HG03575 (cell line): Measurements from ENCODE around the gene AIFM1.
A peak's percentile ranks its signal among the peaks of the same experiment; 100 is the strongest.

ENCODE experiments used
- ATAC-seq: cut with Tn5 transposase; IDR thresholded peaks from one replicate; pipeline ENCODE4 v1.9.1; 2021; ENCODE audit not compliant: unreplicated experiment, insufficient number of reproducible peaks, low FRiP score; ENCODE audit errors: extremely low read depth

AIFM1 gene

GRCh38 chrX:130165703-130166502, at the start of gene AIFM1:
Gene AIFM1, minus strand, starts transcription at chrX:130165841. Its CDS starts 185 bp downstream, at chrX:130165656.
- ATAC-seq, result peak; percentile 73

DNA sequence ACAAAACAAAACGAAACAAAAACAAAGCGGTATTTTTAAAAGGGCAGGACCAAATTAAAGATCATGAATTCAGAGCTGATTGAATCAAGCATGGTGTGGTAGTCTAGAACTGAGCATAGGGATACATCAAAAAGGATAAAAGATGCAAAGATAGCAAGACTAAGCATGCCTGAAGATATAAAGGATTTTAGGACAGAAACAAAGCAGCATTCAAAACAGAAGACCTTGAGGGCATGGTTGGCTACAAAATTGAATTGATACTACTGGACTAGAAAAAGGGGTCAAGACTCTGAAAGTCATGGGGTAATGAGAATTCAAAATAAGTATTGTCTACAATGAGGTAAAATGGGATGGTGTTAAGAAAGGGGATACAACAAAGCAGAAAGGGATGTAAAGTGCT, 47.7 kb upstream of the AIFM1 start:
- ATAC-seq, result no peak

DNA sequence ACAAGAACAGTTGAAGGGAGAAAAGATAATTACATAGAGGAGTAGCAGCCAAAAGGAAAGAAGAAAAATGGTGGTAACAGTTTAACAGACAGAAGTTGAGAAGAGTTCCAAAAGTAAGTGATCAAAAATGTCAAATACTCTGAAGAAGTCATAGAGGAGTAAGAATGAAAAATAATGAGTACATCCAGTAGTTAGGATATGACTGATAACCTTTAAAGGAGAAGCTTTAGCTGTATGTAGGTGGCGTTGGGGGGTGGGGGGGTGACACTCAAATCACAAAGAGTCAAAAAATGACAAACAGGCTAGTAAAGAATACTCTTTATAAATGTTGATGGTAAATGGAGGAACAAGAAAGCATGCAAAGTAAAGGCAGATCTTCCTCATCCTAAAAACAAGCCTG, 46.7 kb upstream of the AIFM1 start:
- no peak for ATAC-seq

DNA sequence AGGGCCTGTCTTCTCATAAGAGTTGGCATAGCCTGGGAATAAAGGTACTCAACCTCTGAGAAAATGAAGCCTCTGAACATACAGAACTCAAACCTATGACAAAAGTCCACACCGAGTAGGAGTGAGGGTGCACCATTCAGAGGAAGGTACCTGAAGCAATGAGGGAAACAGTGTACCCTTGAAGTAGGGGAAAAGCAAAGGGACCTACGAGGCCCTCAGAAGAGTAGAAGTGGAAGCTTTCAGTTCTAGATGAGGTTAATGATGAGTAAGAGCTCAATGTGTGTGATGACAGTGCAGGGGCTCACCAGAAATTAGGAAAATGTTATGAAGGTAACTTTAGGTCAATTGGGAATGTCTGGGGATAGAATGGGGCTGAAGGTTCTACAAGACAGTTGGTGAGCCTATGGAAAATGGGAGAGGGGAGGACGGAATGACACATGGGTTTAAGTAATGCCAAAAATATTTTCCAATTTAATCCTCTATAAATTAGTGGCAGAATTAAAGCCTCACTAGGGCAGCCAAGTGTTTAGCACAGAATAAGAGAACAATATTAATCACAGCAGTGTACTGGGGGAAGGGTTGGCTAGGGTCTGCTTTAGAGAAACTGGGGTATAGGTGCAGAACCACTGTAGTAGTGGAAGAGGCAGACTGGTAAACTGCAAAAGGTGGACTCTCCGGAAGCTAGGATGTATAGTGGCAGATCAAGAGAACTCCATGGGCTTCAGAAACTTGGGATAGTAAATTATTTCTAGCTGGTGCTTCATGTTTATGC, 46.0 kb upstream of the AIFM1 start:
- no peak for ATAC-seq

DNA sequence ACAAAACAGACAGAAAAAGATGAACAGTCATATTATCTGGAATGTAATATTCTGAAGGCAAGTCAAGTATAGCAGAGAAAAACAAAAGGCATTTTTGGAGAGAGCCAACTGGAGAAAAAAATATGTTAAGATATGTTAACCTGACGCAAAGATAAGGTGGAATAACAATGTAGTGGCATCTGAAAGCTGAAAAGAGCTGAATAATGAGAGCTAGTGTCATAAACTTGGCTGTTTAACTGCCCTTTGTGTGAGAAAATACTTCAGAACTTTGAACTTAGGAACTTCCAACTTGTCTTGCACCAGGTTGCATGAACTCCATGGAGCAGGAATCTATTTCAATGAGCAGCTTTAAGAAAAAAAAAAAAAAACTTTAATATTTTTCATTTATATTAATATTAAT, 39.0 kb upstream of the AIFM1 start:
- ATAC-seq, result no peak

DNA sequence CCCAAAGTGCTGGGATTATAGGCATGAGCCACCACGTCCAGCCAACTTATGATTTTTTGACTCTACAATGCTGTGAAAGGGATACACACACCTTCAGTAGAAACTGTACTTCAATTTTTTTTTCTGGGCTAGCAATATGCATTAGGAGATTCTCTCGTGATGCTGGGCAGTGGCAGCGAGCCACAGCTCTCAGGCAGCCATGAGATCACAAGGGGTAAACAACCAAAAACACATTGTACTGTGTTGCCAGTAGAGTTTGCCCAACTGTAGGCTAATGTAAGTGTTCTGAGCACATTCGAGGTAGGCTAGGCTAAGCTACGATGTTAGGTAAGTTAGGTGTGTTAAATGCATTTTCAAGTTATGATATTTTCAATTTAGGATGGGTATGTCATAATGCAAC, 31.8 kb upstream of the AIFM1 start:
- no peak for ATAC-seq

DNA sequence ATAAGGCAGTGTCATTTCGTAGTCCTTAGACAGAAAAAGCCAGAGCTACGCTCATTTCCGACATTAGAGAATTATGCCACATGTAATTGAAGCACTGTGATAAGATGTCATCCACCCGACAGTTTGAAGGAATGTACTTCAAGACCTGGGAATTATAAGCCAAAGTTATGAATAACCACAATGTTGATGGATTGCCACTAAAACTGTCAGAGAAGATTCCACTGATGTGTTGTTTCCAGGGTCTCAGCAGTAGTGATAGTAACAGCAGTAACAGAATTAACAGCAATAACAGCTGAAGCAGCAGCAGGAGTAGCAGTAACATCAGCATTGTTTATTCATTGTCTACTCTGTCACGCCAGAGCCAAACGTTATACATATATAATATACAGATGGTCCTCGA, 30.8 kb upstream of the AIFM1 start:
- no peak for ATAC-seq

GRCh38 chrX:130190801-130191200, 25.2 kb upstream of the AIFM1 start:
- no peak for ATAC-seq

- ATAC-seq, result no peak
Measured at GRCh38 chrX:130186651-130187050, 21.0 kb upstream of the AIFM1 start.

DNA sequence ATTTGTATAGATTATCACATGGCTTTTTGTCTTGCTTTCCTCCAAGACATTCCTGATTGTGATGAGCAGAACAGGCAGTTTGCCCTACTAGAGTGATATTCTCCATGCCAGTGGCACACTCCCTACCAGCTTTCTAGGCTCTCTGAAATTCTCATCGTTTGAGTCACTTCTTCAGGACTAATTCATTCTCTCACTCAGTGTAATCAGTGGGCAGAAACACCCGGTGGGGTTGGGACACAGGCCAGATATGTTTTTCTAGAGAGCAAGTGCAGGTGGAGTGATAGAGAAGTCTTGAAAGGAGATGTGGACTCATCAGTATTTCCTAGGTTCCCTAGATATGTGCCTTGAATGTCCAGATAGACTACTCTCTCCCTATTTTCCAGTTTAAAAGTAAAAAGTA, 19.2 kb upstream of the AIFM1 start:
- ATAC-seq, result no peak

- ATAC-seq, result no peak
Measured at GRCh38 chrX:130184168-130184567, 18.5 kb upstream of the AIFM1 start.

DNA sequence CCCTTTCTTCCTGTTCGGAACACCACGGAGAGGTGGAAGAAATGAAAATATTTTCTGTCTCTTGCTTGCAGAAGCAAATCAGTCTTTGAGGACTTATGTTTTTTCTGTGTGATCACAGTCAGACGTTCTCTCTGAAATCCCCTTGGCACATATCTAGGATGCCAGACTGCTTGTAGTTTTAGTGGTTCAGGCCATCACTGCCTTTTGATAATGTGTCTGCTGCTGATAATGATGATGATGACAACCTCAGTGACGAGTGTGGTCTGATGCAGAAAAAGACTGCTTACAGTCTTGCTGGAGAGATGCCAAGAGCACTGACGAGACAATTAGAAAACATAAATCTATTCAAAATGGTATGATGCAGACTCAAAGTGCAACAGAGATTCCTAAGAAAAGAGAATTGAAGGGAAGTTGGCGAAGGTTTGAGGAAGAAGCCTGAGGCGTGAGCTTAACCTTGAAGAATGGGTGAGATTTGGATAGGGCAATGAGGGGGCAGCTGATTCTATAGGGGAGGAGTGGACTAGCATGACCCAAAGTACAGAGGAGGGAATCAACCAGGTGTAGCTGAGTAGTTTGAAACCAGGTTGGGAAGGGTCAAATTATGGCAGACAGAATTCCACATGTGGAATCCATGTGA, 14.1 kb upstream of the AIFM1 start:
- ATAC-seq, result no peak

DNA sequence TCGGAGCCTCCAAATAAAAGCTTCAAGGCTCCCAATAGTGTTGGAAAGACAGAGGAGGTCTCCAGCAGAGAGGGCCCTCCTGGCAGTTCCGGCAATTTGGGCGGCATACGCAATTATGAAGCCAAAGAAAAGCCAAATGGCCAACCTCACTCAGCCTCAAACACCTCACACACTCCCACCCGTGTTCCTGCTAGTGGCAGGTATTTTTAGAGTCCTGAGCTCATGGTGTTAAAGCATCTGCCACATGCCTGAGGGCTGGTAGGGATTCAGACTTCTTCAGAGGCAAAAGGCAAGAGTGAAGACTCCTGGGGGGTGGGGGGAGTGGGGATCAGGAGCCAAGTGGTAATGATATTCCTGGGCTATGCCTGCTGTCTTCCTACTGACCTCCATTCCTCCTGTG, 13.5 kb upstream of the AIFM1 start:
- no peak for ATAC-seq

GRCh38 chrX:130176942-130177341, 11.3 kb upstream of the AIFM1 start:
- no peak for ATAC-seq

DNA sequence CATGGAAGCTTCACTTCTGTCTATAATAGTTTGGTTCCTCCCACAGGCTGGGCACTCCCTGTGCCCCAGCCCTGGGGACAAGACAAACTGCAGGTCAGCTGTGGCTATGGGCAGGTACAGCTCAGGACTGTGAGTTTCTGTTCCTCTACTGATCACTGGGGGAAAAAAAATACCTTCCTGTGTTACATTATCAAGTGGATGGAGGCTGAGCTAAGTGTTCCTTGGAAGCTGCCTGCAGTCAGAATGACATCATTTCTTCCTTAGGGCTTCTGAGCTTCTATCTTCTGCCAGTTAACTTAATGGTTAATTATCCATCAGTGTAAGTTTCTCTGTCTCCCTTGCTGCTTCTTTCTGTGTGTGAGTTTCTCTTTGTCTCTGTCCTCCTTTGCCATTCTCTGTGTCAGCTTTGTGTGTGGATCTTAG, 10.7 kb upstream of the AIFM1 start:
- peak; percentile 70 for ATAC-seq

GRCh38 chrX:130174937-130175336, 9.3 kb upstream of the AIFM1 start:
- ATAC-seq, result no peak

- ATAC-seq, result no peak
Measured at GRCh38 chrX:130174045-130174704, 8.5 kb upstream of the AIFM1 start.

GRCh38 chrX:130173190-130173895, 7.7 kb upstream of the AIFM1 start:
- ATAC-seq, result no peak
